Gastrocnemius medialis (tissue), 4 donors: Measurements from ENCODE around the gene NEK8. TPM values are rescaled to one million over a fixed set of nuclear protein-coding genes. Genes with fewer than 3 reads are reported as not detected.

Source experiments
- ATAC-seq, 2 donors: fragments of 150-250 bp; one replicate each; pipeline ENCODE4 v1.9.1; 2016
- DNase-seq, 2 donors: peaks; one replicate each; pipeline ENCODE4 v3.0.0-alpha.2; 2019
- H3K27ac ChIP-seq, 4 donors: fragments of 200-600 bp; sonication (generic); 1 replicate in 1 of 4; 2 replicates in 3 of 4; pipeline ENCODE4 v1.5.1; 2016 to 2018; ENCODE audit warnings: mild to moderate bottlenecking in 2 of 4, moderate library complexity in 1 of 4
- H3K27me3 ChIP-seq, 3 donors: fragments of 200-600 bp; sonication (generic) in 2 of 3; 1 replicate in 1 of 3; 2 replicates in 2 of 3; pipeline versions ENCODE4 v1.5.1 to v1.6.0; 2016 to 2019; ENCODE audit warnings: mild to moderate bottlenecking in 1 of 3, moderate library complexity in 1 of 3
- H3K36me3 ChIP-seq, 2 donors: fragments of 200-600 bp; sonication (generic) in 1 of 2; one replicate each; pipeline ENCODE4 v1.5.1; 2017 to 2018
- H3K4me1 ChIP-seq, 2 donors: fragments of 200-600 bp; sonication (generic) in 1 of 2; one replicate each; pipeline ENCODE4 v1.5.1; 2016 to 2017; ENCODE audit warnings: mild to moderate bottlenecking in 2 of 2
- H3K4me3 ChIP-seq, 4 donors: fragments of 200-600 bp; sonication (generic) in 3 of 4; 1 replicate in 1 of 4; 2 replicates in 3 of 4; pipeline ENCODE4 v1.5.1; 2016 to 2019; ENCODE audit warnings: mild to moderate bottlenecking in 2 of 4
- H3K9me3 ChIP-seq, 3 donors: fragments of 200-600 bp; sonication (generic) in 2 of 3; 1 replicate in 1 of 3; 2 replicates in 2 of 3; pipeline ENCODE4 v1.5.1; 2016 to 2019
- CTCF ChIP-seq, 5 experiments: fragments of 450-650 bp in 3 of 5; fragments of 200-600 bp in 2 of 5; sonication (generic) in 2 of 5; IDR thresholded peaks in 4 of 5; conservative IDR thresholded peaks in 1 of 5; 1 replicate in 4 of 5; 2 replicates in 1 of 5; pipeline ENCODE4 v1.5.1; 2016 to 2019; ENCODE audit warnings: antibody characterized with exemption in 5 of 5, mild to moderate bottlenecking in 3 of 5, moderate library complexity in 3 of 5
- POLR2A ChIP-seq, 2 donors: fragments of 450-650 bp; IDR thresholded peaks; one replicate each; pipeline ENCODE4 v1.6.1; 2017; ENCODE audit warnings: antibody characterized with exemption in 2 of 2, mild to moderate bottlenecking in 2 of 2, moderate library complexity in 2 of 2
- in situ Hi-C, 4 donors: fragments of 200-750 bp; cut with MboI; loops; one replicate each; pipeline versions ENCODE4 v1.15.0 to v1.8.0; 2017; ENCODE audit warnings: low sequenced_read_pairs in 4 of 4
- intact Hi-C: fragments of 100-400 bp; cut with DNase I; formaldehyde crosslinking; loops from one replicate; pipeline ENCODE4 v1.15.1; 2023; ENCODE audit warnings: low total_unique reads
- total RNA-seq, 4 donors: library from RNA; depleted of rRNA; stranded (reverse); fragments of >200 nt; gene quantifications; one replicate each; pipeline versions ENCODE4 v1.1.0 to v1.2.3, GENCODE V29; 2016

NEK8 gene
- total RNA-seq, 4 donors from 2014 or later: 1.3 to 8.1 (median 1.9) TPM

- ATAC-seq: peak; percentile 79 to 80
- no peak for DNase-seq
- H3K4me3 ChIP-seq: peak within 1 kb of the TSS; percentile 71 to 89 (median 76)
- H3K36me3 ChIP-seq: no peaks in the 10 kb centered on the region
- peaks cover 20 to 29% of the 10 kb centered on the region in 2 donors for H3K4me1 ChIP-seq
- H3K27me3 ChIP-seq: no peaks in the 10 kb centered on the region
- H3K9me3 ChIP-seq: no peaks in the 10 kb centered on the region
- peak within 1 kb of the TSS; percentile 68 to 81 (median 72) for H3K27ac ChIP-seq
- in situ Hi-C loops: no loop called here
- TF ChIP-seq CTCF (IDR thresholded peaks at IDR 0.05 in 4 of 5, conservative IDR thresholded peaks at IDR 0.05 in 1 of 5) (peak; percentile 8 to 55 (median 41)), POLR2A (IDR thresholded peaks at IDR 0.05) (peak; percentile 90 to 91)
- intact Hi-C loops: loop anchor here (1.0 kb wide), 1 partner anchor 16 kb away; no protein-coding TSS in a partner anchor
Observed at GRCh38 chr17:28743243-28744103, 14.9 kb downstream of the NEK8 start, which contains the start of gene TRAF4. Gene TRAF4 (plus strand): TSS chr17:28744011. CDS start chr17:28744113, 102 bp downstream.

DNA sequence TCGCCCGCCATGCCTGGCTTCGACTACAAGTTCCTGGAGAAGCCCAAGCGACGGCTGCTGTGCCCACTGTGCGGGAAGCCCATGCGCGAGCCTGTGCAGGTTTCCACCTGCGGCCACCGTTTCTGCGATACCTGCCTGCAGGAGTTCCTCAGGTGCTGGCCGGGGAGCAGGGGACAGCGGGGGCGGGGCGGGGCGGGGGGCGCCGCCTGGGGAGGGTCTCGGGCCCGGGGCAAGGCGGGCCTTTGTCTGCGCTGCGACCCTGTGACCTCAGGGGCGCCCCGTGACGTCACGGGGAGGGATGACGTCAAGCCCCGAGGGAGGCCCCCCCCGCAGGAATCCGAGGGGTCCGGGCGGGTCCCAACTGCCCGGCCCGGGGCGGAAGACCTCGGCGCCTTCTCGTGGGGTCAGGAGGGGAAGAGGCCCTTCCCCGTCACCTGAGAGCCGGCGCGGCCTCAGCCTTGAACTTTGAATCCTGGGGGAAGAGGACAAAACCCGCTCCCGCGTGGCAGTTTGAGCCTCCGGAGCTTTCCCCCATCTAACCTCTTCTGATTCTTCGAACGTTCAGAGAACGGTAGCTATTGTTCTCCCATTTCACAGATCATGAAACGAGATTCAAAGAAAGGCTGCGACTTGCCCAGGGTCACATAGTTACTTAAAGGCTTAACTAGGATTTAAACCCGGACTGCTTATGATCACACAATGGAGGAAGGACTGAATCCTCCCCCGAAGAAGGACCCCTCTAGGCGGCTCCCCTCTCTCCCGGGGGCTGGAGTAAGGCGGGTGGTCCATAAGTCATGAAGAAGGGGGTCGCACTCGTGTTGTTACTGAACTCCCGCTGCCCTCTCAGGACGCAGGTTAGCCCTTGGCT is 15.8 kb downstream of the NEK8 start:
- no peaks in the 10 kb centered on the region for H3K36me3 ChIP-seq
- TF ChIP-seq POLR2A (IDR thresholded peaks at IDR 0.05): no peak
- peaks cover 20 to 29% of the 10 kb centered on the region in 2 donors for H3K4me1 ChIP-seq
- peak overlapping the region; percentile 68 to 81 (median 72) for H3K27ac ChIP-seq
- no peaks in the 10 kb centered on the region for H3K27me3 ChIP-seq
- H3K4me3 ChIP-seq: peak overlapping the region; percentile 71 to 89 (median 76)
- H3K9me3 ChIP-seq: no peaks in the 10 kb centered on the region
- intact Hi-C loops (no loop called here), in situ Hi-C loops (no loop called here)
- peak in 1 of 2 donors; percentile 14 for ATAC-seq
- no peak for DNase-seq

- H3K27ac ChIP-seq: peak overlapping the region; percentile 68 to 81 (median 72)
- in situ Hi-C loops (no loop called here), intact Hi-C loops (no loop called here)
- TF ChIP-seq POLR2A (IDR thresholded peaks at IDR 0.05) (no peak), CTCF (IDR thresholded peaks at IDR 0.05 in 4 of 5, conservative IDR thresholded peaks at IDR 0.05 in 1 of 5) (no peak)
- H3K27me3 ChIP-seq: no peaks in the 10 kb centered on the region
- H3K9me3 ChIP-seq: no peaks in the 10 kb centered on the region
- H3K4me3 ChIP-seq: peak overlapping the region; percentile 71 to 89 (median 76)
- DNase-seq: no peak
- H3K36me3 ChIP-seq: no peaks in the 10 kb centered on the region
- H3K4me1 ChIP-seq: peaks cover 27 to 29% of the 10 kb centered on the region in 2 donors
- no peak for ATAC-seq
Observed at GRCh38 chr17:28744972-28745785, 16.6 kb downstream of the NEK8 start.

GRCh38 chr17:28745786-28746411 is 17.3 kb downstream of the NEK8 start:
- ATAC-seq (no peak), DNase-seq (no peak)
- Histone ChIP-seq H3K27ac (peak overlapping the region in 1 of 4 donors; percentile 81), H3K4me1 (peaks cover 27 to 29% of the 10 kb centered on the region in 2 donors), H3K36me3 (no peaks in the 10 kb centered on the region), H3K4me3 (peak overlapping the region in 2 of 4 donors; percentile 71 to 89), H3K9me3 (no peaks in the 10 kb centered on the region), H3K27me3 (no peaks in the 10 kb centered on the region)
- intact Hi-C loops: no loop called here
- in situ Hi-C loops: no loop called here
- TF ChIP-seq CTCF (IDR thresholded peaks at IDR 0.05 in 4 of 5, conservative IDR thresholded peaks at IDR 0.05 in 1 of 5) (no peak), POLR2A (IDR thresholded peaks at IDR 0.05) (no peak)
